GM19240 (cell line): ENCODE results near the gene IL23A.
"Not testable (repeated sequence)": the region's sequence is repeated elsewhere in the genome, so short reads cannot be mapped to it uniquely, and the experiment has no call there.

Experiments used
- DNase-seq: peaks from one replicate; pipeline ENCODE4 v3.0.0; 2011; ENCODE audit warnings: low spot score; ENCODE audit not compliant: insufficient read length

The IL23A gene, protein sequence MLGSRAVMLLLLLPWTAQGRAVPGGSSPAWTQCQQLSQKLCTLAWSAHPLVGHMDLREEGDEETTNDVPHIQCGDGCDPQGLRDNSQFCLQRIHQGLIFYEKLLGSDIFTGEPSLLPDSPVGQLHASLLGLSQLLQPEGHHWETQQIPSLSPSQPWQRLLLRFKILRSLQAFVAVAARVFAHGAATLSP

DNA sequence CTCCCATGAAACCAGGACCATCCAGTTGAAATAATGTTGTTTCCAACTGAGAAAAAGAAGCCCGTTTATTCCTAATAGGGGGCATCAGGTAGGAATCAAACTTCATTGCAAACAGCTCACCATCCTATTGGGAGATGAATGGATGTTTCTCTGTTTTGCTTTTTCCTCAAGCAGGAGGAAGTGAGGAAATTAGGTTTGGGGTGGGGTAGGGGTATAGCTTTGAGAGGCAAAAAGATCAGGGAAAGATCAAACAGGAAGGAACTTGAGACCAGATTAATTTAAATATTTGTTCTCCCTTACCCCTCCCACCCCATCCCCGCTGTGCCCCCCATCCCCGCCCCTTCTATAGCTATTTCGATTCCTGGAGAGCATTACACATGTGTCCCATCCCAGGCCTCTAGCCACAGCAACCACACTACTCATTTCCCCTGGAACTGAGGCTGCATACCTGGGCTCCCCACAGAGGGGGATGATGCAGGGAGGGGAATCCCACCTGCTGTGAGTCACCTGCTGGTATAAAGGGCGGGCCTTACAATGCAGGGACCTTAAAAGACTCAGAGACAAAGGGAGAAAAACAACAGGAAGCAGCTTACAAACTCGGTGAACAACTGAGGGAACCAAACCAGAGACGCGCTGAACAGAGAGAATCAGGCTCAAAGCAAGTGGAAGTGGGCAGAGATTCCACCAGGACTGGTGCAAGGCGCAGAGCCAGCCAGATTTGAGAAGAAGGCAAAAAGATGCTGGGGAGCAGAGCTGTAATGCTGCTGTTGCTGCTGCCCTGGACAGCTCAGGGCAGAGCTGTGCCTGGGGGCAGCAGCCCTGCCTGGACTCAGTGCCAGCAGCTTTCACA, at the start of gene IL23A:
IL23A (plus strand) TSS at position 577 of the 850 bp plus-strand sequence; CDS start at position 738, 161 bp downstream.
- no peak for DNase-seq

DNA sequence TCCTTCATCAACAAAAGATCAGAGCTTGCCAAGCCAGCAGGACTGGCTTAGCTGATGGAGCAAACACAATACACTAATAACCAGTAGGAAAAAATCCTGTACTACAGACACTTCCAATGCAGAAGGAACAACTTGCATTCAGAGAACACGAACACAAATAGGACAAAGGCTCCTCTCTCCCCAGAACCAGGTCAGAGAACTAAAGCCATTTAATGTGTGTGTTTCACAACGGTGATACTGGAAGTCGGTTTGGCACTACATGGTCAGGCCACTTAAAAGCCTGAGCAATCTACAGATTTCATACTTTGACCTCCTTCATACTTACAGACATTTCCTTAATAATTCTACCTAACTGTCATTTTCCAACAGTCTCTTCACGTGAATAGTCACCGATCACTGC, 44.9 kb upstream of the IL23A start:
- no peak for DNase-seq

DNA sequence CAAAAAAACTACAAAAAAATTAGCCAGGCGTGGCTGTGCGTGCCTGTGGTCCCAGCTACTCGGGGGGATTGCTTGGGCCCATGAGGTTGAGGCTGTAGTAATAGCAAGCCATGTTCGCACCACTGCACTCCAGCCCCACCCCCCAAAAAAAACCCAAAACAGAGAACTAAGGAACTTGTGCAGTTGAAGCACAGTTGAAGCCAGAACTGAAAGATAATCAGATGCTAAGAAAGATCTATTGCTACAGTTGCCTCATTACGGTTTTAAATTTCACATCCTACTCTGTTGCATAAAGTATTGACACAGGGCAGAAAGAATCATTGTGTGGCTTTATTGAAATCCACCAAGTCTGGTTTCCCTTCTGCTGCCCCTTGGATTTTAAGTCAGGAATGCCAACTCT, 42.4 kb upstream of the IL23A start:
- DNase-seq: no peak

DNA sequence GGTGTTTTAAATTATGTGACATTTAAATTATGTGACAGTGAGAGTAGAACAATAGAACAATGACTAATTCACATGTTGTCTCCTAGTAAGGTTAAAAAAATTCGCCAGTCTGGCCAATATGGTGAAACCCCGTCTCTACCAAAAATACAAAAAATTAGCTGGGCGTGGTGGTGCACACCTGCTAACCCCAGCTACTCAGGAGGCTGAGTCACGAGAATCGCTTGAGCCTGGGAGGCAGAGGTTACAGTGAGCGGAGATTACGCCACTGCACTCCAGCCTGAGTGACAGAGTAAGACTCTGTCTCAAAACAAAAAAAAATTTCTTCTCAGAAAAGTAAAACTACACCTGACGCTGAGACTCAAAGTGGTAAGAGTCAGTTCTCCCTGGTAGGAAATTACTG, 41.3 kb upstream of the IL23A start:
- no peak for DNase-seq

DNA sequence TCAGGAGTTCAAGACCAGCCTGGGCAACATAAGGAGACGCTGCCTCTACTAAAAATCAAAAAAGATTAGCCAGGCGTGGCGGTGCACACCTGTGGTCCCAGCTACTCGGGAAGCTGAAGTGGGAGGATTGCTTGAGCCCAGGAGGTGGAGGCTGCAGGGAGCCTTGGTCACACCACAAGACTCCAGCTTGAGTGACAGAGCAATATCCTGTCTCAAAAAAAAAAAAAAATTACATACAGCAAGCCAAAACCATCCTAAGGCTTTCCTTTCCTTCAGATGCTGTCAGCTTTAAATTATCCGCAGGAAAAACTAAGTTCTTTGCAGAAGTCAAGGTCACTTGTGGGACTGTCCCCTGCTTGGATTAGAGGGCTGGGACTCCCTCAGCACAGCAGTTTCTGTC, 39.9 kb upstream of the IL23A start:
- no peak for DNase-seq

DNA sequence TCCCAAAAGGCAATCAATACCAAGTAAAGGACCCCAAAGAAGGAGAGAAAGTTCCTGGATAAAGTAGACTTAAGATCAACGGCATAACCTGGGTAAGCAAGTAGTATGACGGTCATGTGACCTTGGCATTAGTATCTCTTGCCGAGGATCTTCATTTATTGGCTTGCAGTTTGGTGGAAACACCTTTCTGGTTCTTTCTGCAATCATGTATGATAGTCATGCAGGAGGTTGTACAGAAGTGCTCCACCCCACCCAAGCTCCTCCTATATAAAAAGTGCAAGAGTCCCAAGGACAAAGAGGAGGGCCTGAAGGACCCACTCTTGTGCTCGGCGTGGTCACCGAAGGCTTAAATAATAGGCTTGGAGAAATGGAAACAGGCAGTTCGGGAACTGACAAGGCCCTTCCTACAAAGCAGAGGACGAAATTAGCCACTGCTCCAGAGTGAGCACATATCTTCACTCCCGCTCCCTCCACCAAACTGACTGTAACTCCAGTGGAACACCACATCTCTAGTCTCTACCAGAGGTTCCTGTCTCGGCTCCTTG, 39.3 kb upstream of the IL23A start:
- DNase-seq: no peak

DNA sequence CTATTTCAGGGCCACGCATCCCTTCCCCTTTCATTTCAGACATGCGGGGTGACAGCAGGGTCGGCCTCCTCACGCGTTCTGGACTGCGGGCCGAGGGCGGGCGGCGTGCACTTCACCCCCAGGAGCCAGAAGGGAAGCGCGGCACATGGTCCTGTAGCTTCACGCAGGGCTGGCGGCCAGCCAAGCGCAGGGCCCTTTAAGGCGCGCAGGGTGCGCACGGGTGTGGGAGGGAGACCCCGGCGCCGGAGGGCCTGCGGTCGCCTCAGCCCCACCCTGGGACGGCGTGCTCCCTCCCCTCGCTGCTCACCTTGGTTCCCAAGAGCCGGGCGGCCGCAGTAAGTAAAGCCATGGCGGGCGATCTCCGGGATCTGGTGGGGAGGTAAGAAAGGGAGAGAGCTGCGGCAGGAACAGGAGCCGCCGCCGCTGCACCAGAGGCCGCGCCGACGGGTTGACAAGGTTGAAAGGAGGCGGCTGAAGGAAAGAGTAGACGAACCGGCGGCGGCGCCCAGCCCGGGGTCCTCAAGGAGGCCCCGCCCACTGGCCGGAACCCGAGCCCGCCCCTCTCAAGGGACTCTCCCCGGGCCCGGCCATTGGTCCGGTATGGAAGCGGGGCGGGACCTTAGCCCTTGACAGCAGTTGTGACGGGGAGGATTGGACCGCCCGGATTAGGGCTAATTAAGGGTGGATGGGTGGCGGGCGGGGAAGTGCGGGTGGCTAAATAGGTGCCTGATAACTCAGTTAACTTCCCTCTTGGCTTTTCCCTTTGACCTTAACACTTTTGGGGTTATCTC, 38.6 kb upstream of the IL23A start, which contains the start of gene CS:
CS (minus strand) TSS at position 478 of the 791 bp plus-strand sequence; CDS start at position 349, 129 bp downstream.
- peak; percentile 90 for DNase-seq

DNA sequence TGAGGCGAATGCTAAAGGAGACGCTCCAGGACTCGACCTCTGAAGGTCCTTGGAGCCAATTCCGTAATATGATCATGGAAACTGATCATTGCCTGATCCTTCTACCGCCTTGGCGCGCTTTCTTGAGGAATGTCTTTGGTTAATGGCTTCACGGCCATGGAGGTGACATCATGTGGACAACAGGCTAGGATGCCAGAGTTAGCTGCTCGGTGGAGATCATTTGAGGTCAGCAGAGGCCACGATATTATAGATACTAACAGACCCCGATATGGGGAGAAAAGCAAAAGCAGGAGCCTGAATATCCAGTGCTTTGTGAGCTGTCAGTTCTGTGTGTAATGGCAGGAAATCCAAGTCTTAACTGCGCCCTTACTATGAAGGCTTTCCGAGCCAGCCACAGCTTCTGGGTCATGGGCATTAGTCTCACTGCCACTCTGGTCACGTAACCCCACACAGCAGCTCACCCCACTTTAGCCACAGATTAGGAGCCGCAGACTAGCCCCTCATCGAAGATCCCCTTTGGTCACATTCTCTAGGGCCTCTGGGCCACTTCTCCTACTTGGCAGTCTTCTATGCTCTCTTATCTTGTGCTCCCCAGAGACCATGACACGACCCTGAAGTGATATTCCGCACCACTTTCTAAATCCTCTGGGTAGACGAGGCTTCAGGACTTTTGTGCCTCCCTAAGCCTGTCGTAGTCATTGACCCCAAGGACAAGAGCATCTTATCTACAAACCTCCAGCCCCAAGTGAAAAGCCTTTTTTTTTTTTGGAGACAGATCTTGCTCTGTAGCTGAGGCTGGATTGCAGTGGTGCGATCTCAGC, 37.8 kb upstream of the IL23A start:
- DNase-seq: no peak

DNA sequence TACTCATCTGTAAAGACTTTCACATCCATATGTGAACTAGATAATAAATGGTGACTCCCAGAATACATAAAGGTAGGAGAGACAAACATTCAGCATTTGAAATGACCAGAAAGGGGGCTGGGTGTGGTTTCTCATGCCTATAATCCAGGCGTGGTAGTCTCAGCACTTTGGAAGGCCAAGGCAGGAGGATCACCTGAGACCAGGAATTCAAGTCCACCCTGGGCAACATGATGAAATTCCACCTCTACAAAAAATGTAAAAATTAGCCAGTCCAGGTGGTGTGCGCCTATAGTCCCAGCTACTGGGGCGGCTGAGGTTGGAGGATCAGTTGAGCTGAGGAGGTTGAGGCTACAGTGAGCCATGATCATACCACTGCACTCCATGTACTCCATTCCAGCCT, 34.4 kb upstream of the IL23A start:
- no peak for DNase-seq

DNA sequence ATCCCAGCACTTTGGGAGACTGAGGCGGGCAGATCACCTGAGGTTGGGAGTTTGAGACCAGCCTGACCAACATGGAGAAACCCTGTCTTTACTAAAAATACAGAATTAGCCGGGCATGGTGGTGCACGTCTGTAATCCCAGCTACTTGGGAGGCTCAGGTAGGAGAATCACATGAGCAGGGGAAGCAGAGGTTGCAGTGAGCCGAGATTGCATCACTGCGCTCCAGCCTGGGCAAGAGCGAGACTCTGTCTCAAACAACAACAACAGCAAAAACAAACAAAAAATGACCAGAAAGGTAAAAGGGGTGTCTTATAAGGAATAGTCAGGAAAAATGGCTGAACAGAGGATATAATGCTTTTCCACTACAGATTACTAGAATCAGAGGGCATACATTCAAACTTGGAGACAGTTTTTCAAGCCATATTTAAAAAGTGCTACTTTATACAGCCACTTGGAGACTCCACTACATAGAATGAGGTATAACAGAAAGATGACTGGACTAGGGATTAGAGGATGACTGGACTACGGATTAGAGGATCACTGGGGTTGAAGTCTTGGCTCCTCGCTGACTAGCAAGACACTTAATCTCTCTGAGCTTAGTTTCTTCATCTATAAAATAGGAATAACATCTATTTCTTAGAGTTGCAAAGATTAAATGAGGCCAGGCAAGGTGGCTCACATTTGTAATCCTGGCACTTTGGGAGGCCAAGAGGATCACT, 33.7 kb upstream of the IL23A start:
- DNase-seq: no peak

DNA sequence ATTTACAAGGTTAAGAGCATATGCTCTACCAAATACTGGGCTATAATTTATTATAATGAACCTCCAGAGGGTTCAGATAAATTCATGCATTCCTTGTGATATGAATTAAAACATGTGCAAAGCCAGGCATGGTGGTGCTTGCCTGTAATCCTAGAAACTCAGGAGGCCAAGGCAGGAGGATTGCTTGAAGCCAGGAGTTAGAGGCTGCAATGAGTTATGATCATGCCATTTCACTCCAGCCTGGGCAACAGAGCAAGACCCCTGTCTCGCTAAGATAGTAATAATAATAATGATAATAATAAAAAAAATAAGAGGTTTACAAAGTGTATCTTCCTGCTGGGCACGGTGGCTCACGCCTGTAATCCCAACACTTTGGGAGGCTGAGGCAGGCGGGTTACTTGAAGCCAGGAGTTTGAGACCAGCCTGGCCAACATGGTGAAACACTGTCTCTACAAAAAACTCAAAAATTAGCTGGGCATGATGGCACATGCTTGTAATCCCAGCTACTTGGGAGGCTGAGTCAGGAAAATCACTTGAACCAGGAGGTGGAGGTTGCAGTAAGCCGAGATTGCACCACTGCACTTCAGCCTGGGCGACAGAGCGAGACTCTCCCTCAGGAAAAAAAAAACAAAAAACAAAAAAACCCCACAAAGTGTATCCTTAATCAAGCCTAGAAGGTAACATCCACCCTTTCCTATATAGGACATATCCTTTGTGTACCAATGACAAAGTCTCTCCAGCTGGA, 31.3 kb upstream of the IL23A start:
- no peak for DNase-seq

DNA sequence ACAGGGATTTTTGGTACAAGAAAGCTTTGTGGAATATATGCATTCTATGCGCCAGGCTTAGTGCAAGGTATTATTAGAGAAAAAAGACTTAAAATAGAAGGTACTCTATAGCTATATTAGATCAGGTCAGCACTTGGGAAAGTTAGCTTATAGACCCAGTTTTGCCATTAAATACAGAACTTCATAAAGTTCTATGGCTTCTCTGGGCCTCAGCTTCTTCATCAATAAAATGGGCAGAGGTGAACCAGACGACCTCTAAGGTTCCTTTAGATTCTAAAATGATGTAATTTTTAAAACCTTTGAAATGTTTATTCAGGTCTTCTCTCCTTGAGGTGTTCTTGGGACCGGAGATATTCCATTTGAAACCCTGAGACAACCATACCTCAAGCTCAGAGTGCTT, 30.0 kb upstream of the IL23A start:
- no peak for DNase-seq

DNA sequence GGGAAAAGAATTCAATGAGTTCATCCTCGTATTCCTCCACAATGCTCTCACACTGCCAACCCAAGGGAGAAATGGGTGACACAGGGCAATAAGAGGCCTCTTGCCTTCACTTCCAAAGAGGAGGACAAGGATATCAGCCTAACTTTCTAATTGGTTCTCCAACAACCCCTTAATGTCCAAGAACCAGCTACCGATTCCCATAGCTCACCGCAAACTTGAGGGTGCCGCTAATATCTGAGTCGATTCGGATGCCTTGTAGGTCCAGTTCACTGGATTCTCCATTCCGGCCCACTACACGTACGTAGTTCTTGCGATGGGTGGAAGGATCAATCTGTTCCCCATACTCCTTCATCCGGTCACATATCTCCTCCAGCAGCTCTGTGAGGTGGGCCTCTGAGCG, 27.7 kb upstream of the IL23A start:
- no peak for DNase-seq

DNA sequence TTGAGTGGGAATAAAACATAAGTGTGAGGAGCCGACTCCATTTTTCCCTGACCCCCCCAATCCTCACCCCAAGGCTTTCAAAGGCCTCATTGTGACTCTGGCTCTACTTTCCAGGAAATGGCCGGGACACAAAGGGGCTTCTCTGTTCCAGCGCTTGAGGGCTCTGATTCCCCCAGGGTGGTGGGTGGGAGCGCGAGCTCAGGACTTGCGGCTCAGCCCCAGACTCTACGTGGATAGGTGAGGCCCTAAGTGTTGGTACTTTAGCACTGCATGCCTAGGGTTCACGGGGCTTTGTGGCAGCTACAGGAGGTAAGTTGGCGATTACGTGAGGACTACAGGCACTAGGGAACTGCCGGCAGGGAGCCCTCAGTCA, 23.4 kb upstream of the IL23A start:
- no peak for DNase-seq

DNA sequence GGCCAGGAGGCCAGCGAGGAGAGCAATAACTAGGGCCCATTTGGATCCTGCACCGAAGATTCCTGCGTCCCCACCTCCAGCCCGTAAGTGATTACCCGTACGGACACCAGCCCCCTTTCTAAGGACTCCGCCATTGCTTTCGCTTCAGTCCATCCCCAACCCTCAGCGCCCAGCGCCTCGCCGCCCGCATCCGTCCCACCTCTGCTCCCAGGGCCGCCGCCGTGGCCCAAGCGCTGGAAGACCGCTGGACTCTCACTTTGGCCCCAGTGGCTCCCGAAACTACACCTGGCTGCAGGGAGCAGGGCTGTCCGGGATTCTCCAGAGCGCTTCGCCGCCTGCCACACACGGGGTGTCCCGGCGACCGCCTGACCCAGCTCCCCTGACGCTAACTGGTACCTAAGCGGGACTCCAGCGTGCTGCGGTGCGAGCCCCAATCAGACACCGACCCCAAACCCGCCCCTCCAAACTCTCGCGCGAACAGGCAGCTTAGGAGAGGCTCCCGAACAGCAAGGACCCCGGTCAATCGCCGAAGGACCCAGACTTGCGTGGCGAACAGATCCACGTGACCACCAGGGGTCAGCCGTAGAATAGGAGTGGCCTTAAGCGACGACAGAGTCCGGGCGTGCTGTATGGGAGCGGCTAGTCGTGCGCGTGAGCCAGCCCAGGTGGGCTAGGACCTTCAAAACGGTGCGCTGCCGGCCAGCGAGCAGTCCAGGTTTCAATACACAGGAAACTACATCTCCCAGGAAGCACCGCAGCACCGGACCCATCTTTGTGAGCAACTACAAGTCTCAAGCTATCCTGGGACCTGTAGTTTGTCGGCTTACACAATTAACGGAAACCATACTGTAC, 22.8 kb upstream of the IL23A start, which contains the start of gene CNPY2:
CNPY2 (minus strand) TSS at position 367 of the 852 bp plus-strand sequence. CDS start 771 bp downstream, outside the sequence.
- DNase-seq: peak; percentile 94

DNA sequence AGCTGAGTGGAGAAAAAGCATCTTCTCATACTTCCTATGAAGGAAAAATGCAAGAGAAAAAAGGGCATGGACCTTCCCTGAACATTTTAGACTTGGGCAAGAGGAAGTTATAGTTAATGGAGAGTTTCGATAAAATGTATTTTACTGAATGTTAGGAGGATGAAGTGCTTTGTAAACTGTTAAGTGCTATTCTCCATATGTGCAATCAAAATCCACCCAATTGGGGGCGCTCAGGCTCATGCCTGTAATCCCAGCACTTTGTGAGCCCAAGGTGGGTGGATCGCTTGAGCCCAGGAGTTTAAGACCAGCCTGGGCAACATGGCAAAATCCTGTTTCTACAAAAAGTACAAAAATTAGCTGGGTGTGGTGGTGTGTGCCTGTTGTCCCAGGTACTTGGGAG, 21.0 kb upstream of the IL23A start:
- DNase-seq: no peak

DNA sequence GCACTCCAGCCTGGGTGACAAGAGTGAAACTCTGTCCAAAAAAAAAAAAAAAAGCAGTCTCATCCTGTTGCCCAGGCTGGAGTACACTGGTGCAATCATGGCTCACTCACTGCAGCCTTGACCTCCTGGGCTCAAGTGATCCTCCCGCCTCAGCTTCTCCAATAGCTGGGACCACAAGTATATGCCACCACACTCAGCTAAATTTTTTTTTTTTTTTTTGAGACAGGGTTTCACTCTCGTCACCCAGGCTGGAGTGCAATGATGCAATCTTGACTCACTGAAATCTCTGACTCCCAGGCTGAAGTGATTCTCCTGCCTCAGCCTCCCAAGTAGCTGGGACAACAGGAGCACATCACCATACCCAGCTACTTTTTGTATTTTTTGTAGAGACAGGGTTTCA, 17.7 kb upstream of the IL23A start:
- DNase-seq: no peak

DNA sequence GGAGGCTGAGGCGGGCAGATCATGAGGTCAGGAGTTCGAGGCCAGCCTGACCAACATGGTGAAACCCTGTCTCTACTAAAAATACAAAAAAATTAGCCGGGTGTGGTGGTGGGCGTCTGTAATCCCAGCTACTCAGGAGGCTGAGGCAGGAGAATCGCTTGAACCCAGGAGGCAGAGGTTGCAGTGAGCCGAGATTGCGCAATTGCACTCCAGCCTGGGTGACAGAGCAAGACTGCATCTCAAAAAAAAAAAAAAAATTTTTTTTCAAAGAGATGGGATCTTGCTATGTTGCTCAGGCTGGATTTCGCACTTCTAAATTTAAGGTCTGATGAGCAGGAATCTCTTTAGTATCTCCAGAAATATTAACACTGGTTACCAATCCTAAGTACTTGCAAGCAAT, 17.1 kb upstream of the IL23A start:
- not testable (repeated sequence) for DNase-seq

DNA sequence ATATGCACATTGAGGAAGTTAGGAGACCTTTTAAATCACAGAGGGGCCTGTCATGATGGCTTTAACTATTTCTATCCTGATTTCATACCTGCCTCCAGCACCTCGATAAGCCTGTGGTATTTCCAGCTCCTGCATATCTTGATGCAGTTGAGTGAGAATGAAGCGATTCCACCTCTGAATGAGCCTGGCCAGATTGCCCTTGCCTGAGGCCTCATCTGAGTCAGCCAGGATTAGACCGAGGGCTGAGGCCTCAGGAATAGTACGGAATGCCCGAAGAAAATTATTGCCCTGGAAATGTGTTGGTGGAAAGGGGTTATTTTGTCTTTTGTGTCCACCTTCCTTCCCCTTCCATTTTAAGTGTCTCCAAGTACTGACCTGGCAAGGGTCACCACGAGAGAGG, 14.5 kb upstream of the IL23A start:
- no peak for DNase-seq
